Nephron progenitor cell (in vitro differentiated cells): ENCODE results near the gene CA10.
A peak's percentile ranks its signal among the peaks of the same experiment; 100 is the strongest.

Source experiments
- DNase-seq: peaks from one replicate; pipeline ENCODE4 v3.0.0; 2021
- H3K27ac Mint-ChIP-seq: 2 replicates; pipeline ENCODE4 v1.8.0; 2021; ENCODE audit warnings: mild to moderate bottlenecking, moderate library complexity, mixed read lengths
- H3K27me3 Mint-ChIP-seq: 2 replicates; pipeline ENCODE4 v1.8.0; 2021; ENCODE audit warnings: mild to moderate bottlenecking, low read depth, mixed read lengths; ENCODE audit not compliant: poor library complexity
- H3K36me3 Mint-ChIP-seq: 2 replicates; pipeline ENCODE4 v1.8.0; 2021; ENCODE audit warnings: low read depth, mixed read lengths
- H3K4me1 Mint-ChIP-seq: 2 replicates; pipeline ENCODE4 v1.8.0; 2021; ENCODE audit warnings: mixed read lengths
- H3K4me3 Mint-ChIP-seq: 2 replicates; pipeline ENCODE4 v1.8.0; 2021; ENCODE audit warnings: mild to moderate bottlenecking, moderate library complexity, mixed read lengths
- H3K9me3 Mint-ChIP-seq: 2 replicates; pipeline ENCODE4 v1.8.0; 2021; ENCODE audit warnings: mild to moderate bottlenecking, moderate library complexity, mixed read lengths
- CTCF ChIP-seq: fragments of 200-600 bp; sonication (generic); IDR thresholded peaks from 2 replicates; pipeline ENCODE4 v1.5.0; 2021; ENCODE audit warnings: antibody characterized with exemption

CA10 gene

GRCh38 chr17:51759260-51759659 lies 399.3 kb downstream of the CA10 start:
- Mint-ChIP-seq H3K9me3 (no peaks in the 10 kb centered on the region), H3K36me3 (no peaks in the 10 kb centered on the region), H3K4me1 (peaks cover 22% of the 10 kb centered on the region), H3K27me3 (peaks cover 2% of the 10 kb centered on the region), H3K27ac (no peak overlapping the region), H3K4me3 (no peak overlapping the region)
- no peak for TF ChIP-seq CTCF
- no peak for DNase-seq

- H3K4me3 Mint-ChIP-seq: no peak overlapping the region
- peaks cover 4% of the 10 kb centered on the region for H3K27me3 Mint-ChIP-seq
- H3K9me3 Mint-ChIP-seq: no peaks in the 10 kb centered on the region
- peaks cover 12% of the 10 kb centered on the region for H3K4me1 Mint-ChIP-seq
- no peaks in the 10 kb centered on the region for H3K36me3 Mint-ChIP-seq
- no peak for DNase-seq
- H3K27ac Mint-ChIP-seq: no peak overlapping the region
- no peak for TF ChIP-seq CTCF
Measured at GRCh38 chr17:51751072-51751471, 407.4 kb downstream of the CA10 start.

GRCh38 chr17:51748749-51749604 lies 409.5 kb downstream of the CA10 start:
- no peak for TF ChIP-seq CTCF
- Mint-ChIP-seq H3K27me3 (peaks cover 2% of the 10 kb centered on the region), H3K36me3 (no peaks in the 10 kb centered on the region), H3K4me3 (no peak overlapping the region), H3K4me1 (peaks cover 27% of the 10 kb centered on the region), H3K9me3 (no peaks in the 10 kb centered on the region), H3K27ac (no peak overlapping the region)
- no peak for DNase-seq

GRCh38 chr17:51746421-51746820 lies 412.1 kb downstream of the CA10 start:
- no peak overlapping the region for H3K4me3 Mint-ChIP-seq
- H3K27me3 Mint-ChIP-seq: peaks cover 2% of the 10 kb centered on the region
- H3K9me3 Mint-ChIP-seq: no peaks in the 10 kb centered on the region
- H3K27ac Mint-ChIP-seq: peak overlapping the region; percentile 60
- no peak for TF ChIP-seq CTCF
- H3K4me1 Mint-ChIP-seq: peaks cover 27% of the 10 kb centered on the region
- H3K36me3 Mint-ChIP-seq: no peaks in the 10 kb centered on the region
- DNase-seq: no peak

GRCh38 chr17:51745993-51746392 lies 412.5 kb downstream of the CA10 start:
- H3K4me3 Mint-ChIP-seq: no peak overlapping the region
- H3K4me1 Mint-ChIP-seq: peaks cover 27% of the 10 kb centered on the region
- H3K27ac Mint-ChIP-seq: peak overlapping the region; percentile 60
- TF ChIP-seq CTCF: no peak
- H3K27me3 Mint-ChIP-seq: peaks cover 2% of the 10 kb centered on the region
- H3K36me3 Mint-ChIP-seq: no peaks in the 10 kb centered on the region
- H3K9me3 Mint-ChIP-seq: no peaks in the 10 kb centered on the region
- no peak for DNase-seq

GRCh38 chr17:51743477-51743876 lies 415.0 kb downstream of the CA10 start:
- H3K4me1 Mint-ChIP-seq: peaks cover 51% of the 10 kb centered on the region

More at GRCh38 chr17:51743477-51743876, 415.0 kb downstream of the CA10 start:
- DNase-seq: no peak
- Mint-ChIP-seq H3K4me3 (no peak overlapping the region), H3K36me3 (no peaks in the 10 kb centered on the region), H3K9me3 (no peaks in the 10 kb centered on the region), H3K27ac (no peak overlapping the region), H3K27me3 (peaks cover 2% of the 10 kb centered on the region)
- no peak for TF ChIP-seq CTCF
